ENCODE measurements around the gene HSDL1. TPM values are rescaled to one million over a fixed set of nuclear protein-coding genes. Genes with fewer than 3 reads are reported as not detected.

The HSDL1 gene
- polyA plus RNA-seq, 4 donors: 7.1 to 18.7 (median 10.4) TPM

DNA sequence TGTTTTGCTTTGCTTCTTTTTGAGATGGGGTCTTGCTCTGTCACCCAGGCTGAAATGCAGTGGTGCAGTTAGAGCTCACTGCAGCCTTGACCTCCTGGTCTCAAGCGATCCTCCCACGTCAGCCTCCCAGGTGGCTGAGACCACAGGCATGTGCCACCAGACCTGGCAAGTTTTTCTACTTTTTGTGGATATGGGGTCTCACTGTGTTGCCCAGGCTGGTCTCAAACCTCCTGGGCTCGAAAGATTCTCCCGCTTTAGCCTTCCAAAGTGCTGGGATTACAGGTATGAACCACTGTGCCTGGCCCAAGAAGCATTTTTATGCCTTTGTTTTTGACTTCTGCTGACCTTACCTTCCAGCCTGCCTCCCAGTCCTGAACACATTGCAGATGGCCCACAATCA is 10.2 kb upstream of the HSDL1 start:
- Histone ChIP-seq H3K36me3 (ENCODE audit: control insufficient read depth in 3 of 3, insufficient read depth in 2 of 3, low read depth in 1 of 3, low read length in 3 of 3) (no peaks in the 10 kb centered on the region), H3K9me3 (ENCODE audit: control insufficient read depth in 2 of 2, insufficient read depth in 1 of 2, low read depth in 1 of 2, low read length in 1 of 2) (peaks cover 0 to 3% of the 10 kb centered on the region in 2 donors), H3K4me1 (ENCODE audit: control insufficient read depth in 3 of 3, insufficient read depth in 2 of 3, low read depth in 1 of 3, low read length in 2 of 3) (no peaks in the 10 kb centered on the region), H3K27me3 (ENCODE audit: control insufficient read depth in 3 of 3, insufficient read depth in 3 of 3, low read length in 3 of 3) (peaks cover 0 to 3% (median 0%) of the 10 kb centered on the region in 3 donors), H3K4me3 (ENCODE audit: low read depth in 1 of 3, low read length in 3 of 3) (no peak overlapping the region), H3K27ac (ENCODE audit: low read depth in 1 of 3, low read length in 2 of 3) (no peak overlapping the region)
- WGBS, 3 donors: 89 to 95% (median 93%) methylated on average over 4 of the region's 4 CpGs
- DNase-seq: no peak
- FAIRE-seq: no peak

GRCh38 chr16:84153660-84154214 is 8.8 kb upstream of the HSDL1 start:
- H3K27ac ChIP-seq (ENCODE audit: low read depth in 1 of 3, low read length in 2 of 3): no peak overlapping the region
- 56 to 66% (median 60%) methylated on average over 8 of the region's 8 CpGs for WGBS, 3 donors
- FAIRE-seq: no peak

DNA sequence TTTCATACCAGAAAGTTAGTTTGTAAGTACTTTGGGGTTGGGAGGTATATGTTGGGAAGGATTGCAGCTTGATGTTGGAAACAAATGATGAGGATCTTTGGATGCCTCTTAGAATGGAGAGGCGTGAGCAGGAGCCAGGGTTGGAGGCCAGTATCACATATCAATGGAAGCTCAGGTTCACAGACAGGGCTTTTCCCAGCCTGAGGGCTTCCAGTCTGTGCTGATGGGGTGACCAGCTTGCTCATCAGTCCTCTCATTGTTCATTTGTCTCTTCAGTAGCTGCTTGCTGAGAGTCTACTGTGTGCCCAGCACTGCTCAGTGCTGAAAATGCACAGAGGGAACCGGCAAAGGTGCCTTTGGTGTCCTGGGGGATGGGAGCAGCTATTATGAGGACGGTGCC is 5.9 kb upstream of the HSDL1 start:
- H3K27me3 ChIP-seq (ENCODE audit: control insufficient read depth in 3 of 3, insufficient read depth in 3 of 3, low read length in 3 of 3): no peaks in the 10 kb centered on the region
- H3K27ac ChIP-seq (ENCODE audit: low read depth in 1 of 3, low read length in 2 of 3): no peak overlapping the region
- no peak for DNase-seq
- FAIRE-seq: no peak
- no peak overlapping the region for H3K4me3 ChIP-seq (ENCODE audit: low read depth in 1 of 3, low read length in 3 of 3)
- no peaks in the 10 kb centered on the region for H3K9me3 ChIP-seq (ENCODE audit: control insufficient read depth in 2 of 2, insufficient read depth in 1 of 2, low read depth in 1 of 2, low read length in 1 of 2)
- no peaks in the 10 kb centered on the region for H3K4me1 ChIP-seq (ENCODE audit: control insufficient read depth in 3 of 3, insufficient read depth in 2 of 3, low read depth in 1 of 3, low read length in 2 of 3)
- 79 to 81% (median 79%) methylated on average over 3 of the region's 3 CpGs for WGBS, 3 donors
- H3K36me3 ChIP-seq (ENCODE audit: control insufficient read depth in 3 of 3, insufficient read depth in 2 of 3, low read depth in 1 of 3, low read length in 3 of 3): no peaks in the 10 kb centered on the region

More at GRCh38 chr16:84153660-84154214, 8.8 kb upstream of the HSDL1 start:
- Histone ChIP-seq H3K4me3 (ENCODE audit: low read depth in 1 of 3, low read length in 3 of 3) (no peak overlapping the region), H3K9me3 (ENCODE audit: control insufficient read depth in 2 of 2, insufficient read depth in 1 of 2, low read depth in 1 of 2, low read length in 1 of 2) (peaks cover 0 to 3% of the 10 kb centered on the region in 2 donors), H3K27me3 (ENCODE audit: control insufficient read depth in 3 of 3, insufficient read depth in 3 of 3, low read length in 3 of 3) (peaks cover 0 to 3% (median 0%) of the 10 kb centered on the region in 3 donors), H3K4me1 (ENCODE audit: control insufficient read depth in 3 of 3, insufficient read depth in 2 of 3, low read depth in 1 of 3, low read length in 2 of 3) (no peaks in the 10 kb centered on the region), H3K36me3 (ENCODE audit: control insufficient read depth in 3 of 3, insufficient read depth in 2 of 3, low read depth in 1 of 3, low read length in 3 of 3) (no peaks in the 10 kb centered on the region)
- DNase-seq: no peak

- H3K27ac ChIP-seq (ENCODE audit: low read depth in 1 of 3, low read length in 2 of 3): peak overlapping the region in 2 of 3 donors; percentile 36 to 39
Observed at GRCh38 chr16:84144209-84144858, 643 bp downstream of the HSDL1 start.

DNA sequence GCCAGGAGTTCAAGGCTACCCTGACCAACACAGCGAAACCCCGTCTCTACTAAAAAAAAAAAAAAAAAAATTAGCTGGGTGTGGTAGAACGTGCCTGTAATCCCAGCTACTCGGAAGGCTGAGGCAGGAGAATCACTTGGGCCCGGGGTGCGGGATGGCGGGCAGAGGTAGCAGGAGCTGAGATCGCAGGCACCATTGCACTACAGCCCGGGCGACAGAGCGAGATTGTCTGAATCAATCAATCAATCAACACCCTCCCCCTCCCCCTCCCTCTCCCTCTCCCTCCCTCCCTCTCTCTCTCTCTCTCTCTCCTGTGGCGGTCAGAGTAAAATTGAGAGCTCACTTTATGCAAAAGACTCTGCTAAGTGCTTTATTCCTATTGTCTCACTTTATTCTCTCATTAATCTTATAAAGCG is 1.2 kb downstream of the HSDL1 start:
- H3K36me3 ChIP-seq (ENCODE audit: control insufficient read depth in 3 of 3, insufficient read depth in 2 of 3, low read depth in 1 of 3, low read length in 3 of 3): no peaks in the 10 kb centered on the region
- WGBS, 3 donors: 10 to 36% (median 13%) methylated on average over 10 to 13 of the region's 13 CpGs
- FAIRE-seq: no peak
- H3K27me3 ChIP-seq (ENCODE audit: control insufficient read depth in 3 of 3, insufficient read depth in 3 of 3, low read length in 3 of 3): no peaks in the 10 kb centered on the region
- peak in 1 of 2 donors; percentile 29 for DNase-seq
- H3K4me1 ChIP-seq (ENCODE audit: control insufficient read depth in 3 of 3, insufficient read depth in 2 of 3, low read depth in 1 of 3, low read length in 2 of 3): peaks cover 0 to 8% (median 0%) of the 10 kb centered on the region in 3 donors
- H3K27ac ChIP-seq (ENCODE audit: low read depth in 1 of 3, low read length in 2 of 3): no peak overlapping the region
- H3K9me3 ChIP-seq (ENCODE audit: control insufficient read depth in 2 of 2, insufficient read depth in 1 of 2, low read depth in 1 of 2, low read length in 1 of 2): no peaks in the 10 kb centered on the region
- peak overlapping the region; percentile 68 to 88 (median 87) for H3K4me3 ChIP-seq (ENCODE audit: low read depth in 1 of 3, low read length in 3 of 3)

More at GRCh38 chr16:84144209-84144858, 643 bp downstream of the HSDL1 start:
- FAIRE-seq: no peak
- Histone ChIP-seq H3K9me3 (ENCODE audit: control insufficient read depth in 2 of 2, insufficient read depth in 1 of 2, low read depth in 1 of 2, low read length in 1 of 2) (no peaks in the 10 kb centered on the region), H3K36me3 (ENCODE audit: control insufficient read depth in 3 of 3, insufficient read depth in 2 of 3, low read depth in 1 of 3, low read length in 3 of 3) (no peaks in the 10 kb centered on the region), H3K4me1 (ENCODE audit: control insufficient read depth in 3 of 3, insufficient read depth in 2 of 3, low read depth in 1 of 3, low read length in 2 of 3) (peaks cover 0 to 4% (median 0%) of the 10 kb centered on the region in 3 donors), H3K27me3 (ENCODE audit: control insufficient read depth in 3 of 3, insufficient read depth in 3 of 3, low read length in 3 of 3) (no peaks in the 10 kb centered on the region), H3K4me3 (ENCODE audit: low read depth in 1 of 3, low read length in 3 of 3) (peak overlapping the region; percentile 68 to 88 (median 87))
- WGBS, 3 donors: 1% methylated on average over 25 to 39 of the region's 39 CpGs
- DNase-seq: peak; percentile 39 to 59

DNA sequence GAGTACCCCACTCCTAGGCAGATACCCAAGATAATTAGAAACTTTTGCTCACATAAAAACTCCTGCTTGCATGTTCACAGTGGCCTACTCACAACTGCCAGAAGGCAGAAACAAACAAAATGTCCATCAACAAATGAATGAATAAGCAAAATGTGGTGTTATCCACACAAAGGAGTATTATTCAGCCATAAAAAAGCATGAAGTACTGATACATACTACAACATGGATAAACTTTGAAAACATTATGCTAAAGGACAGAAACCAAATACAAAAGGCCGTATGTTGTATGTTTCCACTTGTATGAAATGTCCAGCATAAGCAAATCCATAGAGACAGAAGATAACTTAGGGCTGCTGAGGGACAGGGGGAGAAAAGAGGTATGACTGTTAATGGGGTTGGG is 1.9 kb downstream of the HSDL1 start:
- DNase-seq: no peak
- Histone ChIP-seq H3K4me3 (ENCODE audit: low read depth in 1 of 3, low read length in 3 of 3) (no peak overlapping the region), H3K4me1 (ENCODE audit: control insufficient read depth in 3 of 3, insufficient read depth in 2 of 3, low read depth in 1 of 3, low read length in 2 of 3) (peaks cover 0 to 12% (median 0%) of the 10 kb centered on the region in 3 donors), H3K27ac (ENCODE audit: low read depth in 1 of 3, low read length in 2 of 3) (no peak overlapping the region), H3K9me3 (ENCODE audit: control insufficient read depth in 2 of 2, insufficient read depth in 1 of 2, low read depth in 1 of 2, low read length in 1 of 2) (no peaks in the 10 kb centered on the region), H3K27me3 (ENCODE audit: control insufficient read depth in 3 of 3, insufficient read depth in 3 of 3, low read length in 3 of 3) (no peaks in the 10 kb centered on the region), H3K36me3 (ENCODE audit: control insufficient read depth in 3 of 3, insufficient read depth in 2 of 3, low read depth in 1 of 3, low read length in 3 of 3) (no peaks in the 10 kb centered on the region)
- no peak for FAIRE-seq
- 94 to 100% (median 97%) methylated on average over 1 of the region's 1 CpG for WGBS, 3 donors

DNA sequence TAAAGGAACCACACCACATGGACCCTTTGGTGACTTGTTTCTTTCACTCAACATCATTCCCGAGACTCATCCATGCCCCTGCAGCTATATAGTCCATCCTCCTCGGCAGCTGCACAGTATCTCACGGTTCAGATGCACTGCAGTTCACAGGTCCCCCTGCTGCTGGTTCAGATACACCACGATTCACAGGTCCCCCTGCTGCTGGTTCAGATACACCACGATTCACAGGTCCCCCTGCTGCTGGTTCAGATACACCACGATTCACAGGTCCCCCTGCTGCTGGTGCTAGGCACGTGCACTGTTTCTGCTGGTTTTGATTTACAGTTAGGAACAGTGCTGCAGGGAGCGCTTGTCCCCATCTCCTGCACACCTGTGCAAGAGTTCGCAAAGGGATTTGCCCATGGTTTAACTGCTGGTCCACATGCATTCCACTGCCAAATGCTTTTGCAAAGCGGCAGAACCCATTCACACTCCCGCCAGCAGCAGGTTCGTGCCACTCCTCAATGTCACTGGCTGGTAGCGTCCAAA is 3.8 kb downstream of the HSDL1 start:
- no peak overlapping the region for H3K27ac ChIP-seq (ENCODE audit: low read depth in 1 of 3, low read length in 2 of 3)
- 80 to 85% (median 80%) methylated on average over 13 of the region's 13 CpGs for WGBS, 3 donors
- H3K9me3 ChIP-seq (ENCODE audit: control insufficient read depth in 2 of 2, insufficient read depth in 1 of 2, low read depth in 1 of 2, low read length in 1 of 2): no peaks in the 10 kb centered on the region
- H3K27me3 ChIP-seq (ENCODE audit: control insufficient read depth in 3 of 3, insufficient read depth in 3 of 3, low read length in 3 of 3): no peaks in the 10 kb centered on the region
- H3K36me3 ChIP-seq (ENCODE audit: control insufficient read depth in 3 of 3, insufficient read depth in 2 of 3, low read depth in 1 of 3, low read length in 3 of 3): peaks cover 0 to 4% (median 0%) of the 10 kb centered on the region in 3 donors
- FAIRE-seq: no peak
- no peak overlapping the region for H3K4me3 ChIP-seq (ENCODE audit: low read depth in 1 of 3, low read length in 3 of 3)
- DNase-seq: no peak
- peaks cover 0 to 12% (median 0%) of the 10 kb centered on the region in 3 donors for H3K4me1 ChIP-seq (ENCODE audit: control insufficient read depth in 3 of 3, insufficient read depth in 2 of 3, low read depth in 1 of 3, low read length in 2 of 3)

- H3K27ac ChIP-seq (ENCODE audit: low read depth in 1 of 3, low read length in 2 of 3): no peak overlapping the region
- no peaks in the 10 kb centered on the region for H3K9me3 ChIP-seq (ENCODE audit: control insufficient read depth in 2 of 2, insufficient read depth in 1 of 2, low read depth in 1 of 2, low read length in 1 of 2)
- H3K27me3 ChIP-seq (ENCODE audit: control insufficient read depth in 3 of 3, insufficient read depth in 3 of 3, low read length in 3 of 3): no peaks in the 10 kb centered on the region
- H3K4me3 ChIP-seq (ENCODE audit: low read depth in 1 of 3, low read length in 3 of 3): no peak overlapping the region
- H3K4me1 ChIP-seq (ENCODE audit: control insufficient read depth in 3 of 3, insufficient read depth in 2 of 3, low read depth in 1 of 3, low read length in 2 of 3): peaks cover 0 to 8% (median 0%) of the 10 kb centered on the region in 3 donors
- DNase-seq: no peak
- WGBS, 3 donors: 76 to 80% (median 77%) methylated on average over 6 of the region's 6 CpGs
- H3K36me3 ChIP-seq (ENCODE audit: control insufficient read depth in 3 of 3, insufficient read depth in 2 of 3, low read depth in 1 of 3, low read length in 3 of 3): peaks cover 0 to 10% (median 0%) of the 10 kb centered on the region in 3 donors
- FAIRE-seq: no peak
Observed at GRCh38 chr16:84139628-84140258, 5.2 kb downstream of the HSDL1 start.
